IMR-90 (cell line): ENCODE measurements around the gene USP20. TPM values are rescaled to one million over a fixed set of nuclear protein-coding genes. Genes with fewer than 3 reads are reported as not detected.

ENCODE experiments used
- ATAC-seq: fragments of 200-7000 bp; cut with Tn5 transposase; 2 replicates; pipeline ENCODE4 v1.9.1; 2020; ENCODE audit warnings: low read depth, mild to moderate bottlenecking, moderate library complexity
- BruUV-seq: library from RNA; stranded (reverse); fragments of 400-500 nt; replicated peaks from 2 replicates; lab custom pipeline; 2021; lab: Mats Ljungman, UMichigan
- CTCF ChIA-PET: fragments of 300-600 bp; formaldehyde crosslinking; extraction: SDS; loops from one replicate; lab custom pipeline; 2021; ENCODE audit warnings: antibody characterized with exemption; lab: Yijun Ruan, JAX
- POLR2A ChIA-PET: fragments of 300-600 bp; sonication (Branson Sonifier 250); formaldehyde crosslinking; loops from one replicate; lab custom pipeline; 2022; ENCODE audit warnings: antibody characterized with exemption; ENCODE audit not compliant: unreplicated experiment; lab: Charles Lee
- DNase-seq: peaks from one replicate; pipeline ENCODE4 v3.0.0; 2013
- H2AFZ ChIP-seq: replicated peaks from 2 replicates; pipeline ENCODE3; 2013; ENCODE audit warnings: low read length, mild to moderate bottlenecking; ENCODE audit not compliant: poor library complexity
- H2AK5ac ChIP-seq: 2 replicates; pipeline ENCODE4 v1.6.1; 2013; ENCODE audit warnings: low read depth, low read length, inconsistent platforms
- H2AK9ac ChIP-seq: replicated peaks from 2 replicates; pipeline ENCODE3; 2013; ENCODE audit warnings: mild to moderate bottlenecking, low read depth, low read length, moderate library complexity; ENCODE audit not compliant: poor library complexity
- H2BK120ac ChIP-seq: 2 replicates; pipeline ENCODE4 v1.6.1; 2013; ENCODE audit warnings: low read depth, low read length, inconsistent platforms
- H2BK15ac ChIP-seq: 3 replicates; pipeline ENCODE4 v1.6.1; 2013; ENCODE audit warnings: low read depth, low read length, inconsistent platforms
- H2BK20ac ChIP-seq: 2 replicates; pipeline ENCODE4 v1.6.1; 2013; ENCODE audit warnings: low read depth, mild to moderate bottlenecking, inconsistent platforms, low read length, moderate library complexity
- H2BK5ac ChIP-seq: 2 replicates; pipeline ENCODE4 v1.6.1; 2013; ENCODE audit warnings: mild to moderate bottlenecking, low read depth, low read length, inconsistent platforms; ENCODE audit not compliant: poor library complexity, severe bottlenecking
- H3K14ac ChIP-seq: replicated peaks from 2 replicates; pipeline ENCODE4 v1.6.1; 2013; ENCODE audit warnings: low read depth, low read length, inconsistent platforms
- H3K18ac ChIP-seq: 2 replicates; pipeline ENCODE4 v1.6.1; 2013; ENCODE audit warnings: low read depth, low read length, control low read depth
- H3K23ac ChIP-seq: 2 replicates; pipeline ENCODE4 v1.6.1; 2013; ENCODE audit warnings: low read depth, low read length, inconsistent platforms
- H3K27ac ChIP-seq: 2 replicates; pipeline ENCODE4 v1.5.1; 2013; ENCODE audit warnings: mild to moderate bottlenecking, control low read depth, low read length; ENCODE audit not compliant: insufficient read depth
- H3K27me3 ChIP-seq: 2 replicates; pipeline ENCODE4 v1.6.1; 2013; ENCODE audit warnings: low read length; ENCODE audit not compliant: control insufficient read depth, insufficient read depth
- H3K36me3 ChIP-seq: 2 replicates; pipeline ENCODE4 v1.6.1; 2013; ENCODE audit warnings: low read length, mixed read lengths; ENCODE audit not compliant: control insufficient read depth, insufficient read depth
- H3K4ac ChIP-seq: 2 replicates; pipeline ENCODE4 v1.6.1; 2013; ENCODE audit warnings: low read depth, low read length, inconsistent platforms
- H3K4me1 ChIP-seq: 2 replicates; pipeline ENCODE4 v1.6.1; 2013; ENCODE audit warnings: low read length, mixed read lengths; ENCODE audit not compliant: control insufficient read depth, insufficient read depth
- H3K4me2 ChIP-seq: 2 replicates; pipeline ENCODE4 v1.6.1; 2013; ENCODE audit warnings: low read depth, mild to moderate bottlenecking, control low read depth, low read length, moderate library complexity
- H3K4me3 ChIP-seq: 2 replicates; pipeline ENCODE4 v1.5.1; 2013; ENCODE audit warnings: low read depth, mild to moderate bottlenecking, control low read depth, low read length, moderate library complexity; ENCODE audit not compliant: insufficient read depth
- H3K56ac ChIP-seq: 2 replicates; pipeline ENCODE4 v1.6.1; 2013; ENCODE audit warnings: low read length, inconsistent platforms; ENCODE audit not compliant: insufficient read depth; ENCODE audit errors: extremely low read depth
- H3K79me1 ChIP-seq, 2 experiments: 2 replicates each; pipeline ENCODE4 v1.6.1; 2013; ENCODE audit warnings: low read length in 2 of 2, inconsistent platforms in 1 of 2, low read depth in 1 of 2
- H3K9ac ChIP-seq: 2 replicates; pipeline ENCODE4 v1.6.1; 2013; ENCODE audit warnings: low read depth, low read length, control low read depth
- H3K9me1 ChIP-seq: 2 replicates; pipeline ENCODE4 v1.6.1; 2013; ENCODE audit warnings: low read length, inconsistent platforms; ENCODE audit not compliant: insufficient read depth
- H3K9me3 ChIP-seq: 2 replicates; pipeline ENCODE4 v1.6.1; 2013; ENCODE audit warnings: low read length; ENCODE audit not compliant: control insufficient read depth, insufficient read depth
- H4K20me1 ChIP-seq: 2 replicates; pipeline ENCODE4 v1.6.1; 2013; ENCODE audit warnings: low read length, inconsistent platforms; ENCODE audit not compliant: insufficient read depth
- H4K5ac ChIP-seq: 2 replicates; pipeline ENCODE4 v1.6.1; 2013; ENCODE audit warnings: mild to moderate bottlenecking, low read depth, low read length, control low read depth
- H4K8ac ChIP-seq, 2 experiments: 2 replicates each; pipeline ENCODE4 v1.6.1; 2013; ENCODE audit warnings: low read depth in 2 of 2, low read length in 2 of 2, control low read depth in 1 of 2, inconsistent platforms in 1 of 2
- H4K91ac ChIP-seq: 2 replicates; pipeline ENCODE4 v1.6.1; 2013; ENCODE audit warnings: low read depth, low read length, inconsistent platforms; ENCODE audit not compliant: insufficient read depth
- BHLHE40 ChIP-seq: fragments of 150-350 bp; IDR thresholded peaks from 2 replicates; pipeline ENCODE4 v1.6.1; 2016; ENCODE audit warnings: mild to moderate bottlenecking, low read depth, low read length
- CHD1 ChIP-seq: IDR thresholded peaks from 2 replicates; pipeline ENCODE4 v1.6.1; 2012; ENCODE audit warnings: low read depth, low read length, improper control_type of control experiment
- FOS ChIP-seq: fragments of 150-350 bp; IDR thresholded peaks from 2 replicates; pipeline ENCODE4 v1.6.1; 2016; ENCODE audit warnings: low read depth, low read length
- MAZ ChIP-seq: IDR thresholded peaks from 2 replicates; pipeline ENCODE4 v1.6.1; 2012; ENCODE audit warnings: low read depth, mild to moderate bottlenecking, low read length, improper control_type of control experiment, moderate library complexity, borderline replicate concordance
- MXI1 ChIP-seq: IDR thresholded peaks from 2 replicates; pipeline ENCODE4 v1.6.1; 2012; ENCODE audit warnings: low read depth, mild to moderate bottlenecking, low read length, moderate library complexity, borderline replicate concordance
- NFE2L2 ChIP-seq: fragments of 150-350 bp; IDR thresholded peaks from 2 replicates; pipeline ENCODE4 v1.6.1; 2016; ENCODE audit warnings: low read depth, mild to moderate bottlenecking, low read length
- SMC3 ChIP-seq: fragments of 150-350 bp; IDR thresholded peaks from 2 replicates; pipeline ENCODE4 v1.6.1; 2016; ENCODE audit warnings: low read depth, mild to moderate bottlenecking, antibody characterized with exemption, low read length, moderate library complexity
- WGBS, 2 experiments: methylation state at CpG; one replicate each; pipeline versions ENCODE4 v1.1.5 to v1.1.7; 2013; ENCODE audit warnings: missing lambda C conversion rate in 2 of 2; ENCODE audit not compliant: insufficient read length in 1 of 2; ENCODE audit errors: extremely low coverage in 2 of 2; 5-methylcytosine and 5-hydroxymethylcytosine counted together
- dilution Hi-C: fragments of 300-500 bp; cut with HindIII; formaldehyde crosslinking; loops from one replicate; pipeline ENCODE4 v1.14.3; 2018; ENCODE audit warnings: low sequenced_read_pairs; ENCODE audit not compliant: unreplicated experiment
- in situ Hi-C: fragments of 300-500 bp; cut with MboI; formaldehyde crosslinking; loops from 3 replicates; pipeline ENCODE4 v1.14.3; 2019; ENCODE audit warnings: low sequenced_read_pairs, inconsistent platforms, mixed read lengths
- intact Hi-C: fragments of 100-400 bp; cut with micrococcal nuclease; formaldehyde crosslinking; loops from 2 replicates; pipeline ENCODE4 v1.10.0; 2022
- polyA plus RNA-seq, 3 experiments: library from polyadenylated mRNA; depleted of rRNA; stranded (reverse); fragments of >200 nt; gene quantifications; 2 replicates each; pipeline ENCODE4 v1.2.3, GENCODE V29; 2012; ENCODE audit warnings: low replicate concordance in 1 of 3
- total RNA-seq: library from RNA; depleted of rRNA; stranded (reverse); fragments of >200 nt; gene quantifications from 2 replicates; pipeline ENCODE4 v1.2.3, GENCODE V29; 2012
- TF ChIP-seq, protein P1 (sequence below): fragments of 150-350 bp; IDR thresholded peaks from 2 replicates; pipeline ENCODE4 v1.6.1; 2017; ENCODE audit warnings: mild to moderate bottlenecking, antibody characterized with exemption, low read length, low read depth

The USP20 gene
- total and polyA plus RNA-seq, 2 of the 4 experiments (the other 2 are of a cell fraction), result 3.8 to 21.6 TPM

DNA sequence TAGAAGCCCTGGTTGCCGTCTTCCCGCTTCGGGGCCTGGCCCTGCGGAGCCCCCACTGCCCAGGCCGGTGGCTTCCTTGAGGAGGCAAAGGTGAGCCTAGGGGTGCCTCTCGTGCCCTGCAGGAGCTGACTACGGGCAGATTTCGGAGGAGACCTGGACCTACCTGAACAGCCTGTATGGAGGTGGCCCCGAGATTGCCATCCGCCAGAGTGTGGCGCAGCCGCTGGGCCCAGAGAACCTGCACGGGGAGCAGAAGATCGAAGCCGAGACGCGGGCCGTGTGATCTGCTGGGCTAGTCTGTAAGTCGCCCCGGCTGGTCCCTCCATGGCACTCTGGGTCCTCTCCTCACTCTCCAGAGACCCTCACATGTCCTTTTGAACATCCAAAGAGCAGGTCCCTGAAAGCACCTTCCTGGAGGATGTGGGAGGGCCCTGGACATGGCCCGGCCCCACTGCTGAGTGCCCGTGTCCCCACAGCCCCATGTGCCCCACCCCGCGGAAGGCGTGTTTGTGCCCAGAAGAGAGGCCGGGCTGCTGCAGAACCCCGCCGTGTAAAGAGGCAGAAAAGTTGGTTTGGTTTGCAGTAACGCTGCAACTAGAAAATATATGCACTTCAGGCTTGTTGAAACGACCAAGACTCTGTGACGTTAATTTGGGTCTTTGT, 44.9 kb downstream of the USP20 start:
- no TSS peak for BruUV-seq
- no peak overlapping the region for H3K4me3 ChIP-seq
- POLR2A ChIA-PET, result no interaction called here
- WGBS, 2 experiments, result 96% methylated on average over 12 of the region's 31 CpGs; no CpG with 5 or more reads in 1 of the 2 experiments
- peaks cover 5% of the 10 kb centered on the region for H3K4me1 ChIP-seq
- no peak overlapping the region for H3K27ac ChIP-seq
- H2BK20ac ChIP-seq, result no peak overlapping the region
- no peak overlapping the region for H3K14ac ChIP-seq
- no peak overlapping the region for H4K8ac ChIP-seq
- intact Hi-C loops (loop anchor here (10.0 kb wide), 1 partner anchor 355 kb away; no protein-coding TSS in a partner anchor), dilution Hi-C loops (no loop called here), in situ Hi-C loops (loop anchor here (25.0 kb wide), 1 partner anchor 182 kb away; the partner anchor contains the start of gene GPR107)
- no peak overlapping the region for H4K5ac ChIP-seq
- DNase-seq, result no peak
- no peak overlapping the region for H3K18ac ChIP-seq
- TF ChIP-seq BHLHE40 (no peak), FOS (no peak), SMC3 (no peak), CHD1 (no peak), MXI1 (no peak), NFE2L2 (no peak), MAZ (no peak)
- TF ChIP-seq, protein P1, sequence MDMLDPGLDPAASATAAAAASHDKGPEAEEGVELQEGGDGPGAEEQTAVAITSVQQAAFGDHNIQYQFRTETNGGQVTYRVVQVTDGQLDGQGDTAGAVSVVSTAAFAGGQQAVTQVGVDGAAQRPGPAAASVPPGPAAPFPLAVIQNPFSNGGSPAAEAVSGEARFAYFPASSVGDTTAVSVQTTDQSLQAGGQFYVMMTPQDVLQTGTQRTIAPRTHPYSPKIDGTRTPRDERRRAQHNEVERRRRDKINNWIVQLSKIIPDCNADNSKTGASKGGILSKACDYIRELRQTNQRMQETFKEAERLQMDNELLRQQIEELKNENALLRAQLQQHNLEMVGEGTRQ, result no peak
- no peak overlapping the region for H3K9ac ChIP-seq
- CTCF ChIA-PET, result no interaction called here
- H4K20me1 ChIP-seq, result no peaks in the 10 kb centered on the region
- no peak overlapping the region for H2AK9ac ChIP-seq
- no peaks in the 10 kb centered on the region for H3K27me3 ChIP-seq
- no peak overlapping the region for H4K91ac ChIP-seq
- no peaks in the 10 kb centered on the region for H3K9me3 ChIP-seq
- H3K4ac ChIP-seq, result no peak overlapping the region
- no peak overlapping the region for H2BK5ac ChIP-seq
- H2BK15ac ChIP-seq, result no peak overlapping the region
- no peak overlapping the region for H2AK5ac ChIP-seq
- no peak overlapping the region for H2BK120ac ChIP-seq
- no peaks in the 10 kb centered on the region for H3K79me1 ChIP-seq
- peaks cover 41% of the 10 kb centered on the region for H3K36me3 ChIP-seq
- H3K23ac ChIP-seq, result no peak overlapping the region
- H3K9me1 ChIP-seq, result peaks cover 6% of the 10 kb centered on the region; the same call in 1 of the 2 replicates
- no peak overlapping the region for H3K56ac ChIP-seq
- no peak overlapping the region for H3K4me2 ChIP-seq
- H2AFZ ChIP-seq, result no peak overlapping the region
- no peak for ATAC-seq
